ENCODE data around the gene PEX19.

The PEX19 gene

DNA sequence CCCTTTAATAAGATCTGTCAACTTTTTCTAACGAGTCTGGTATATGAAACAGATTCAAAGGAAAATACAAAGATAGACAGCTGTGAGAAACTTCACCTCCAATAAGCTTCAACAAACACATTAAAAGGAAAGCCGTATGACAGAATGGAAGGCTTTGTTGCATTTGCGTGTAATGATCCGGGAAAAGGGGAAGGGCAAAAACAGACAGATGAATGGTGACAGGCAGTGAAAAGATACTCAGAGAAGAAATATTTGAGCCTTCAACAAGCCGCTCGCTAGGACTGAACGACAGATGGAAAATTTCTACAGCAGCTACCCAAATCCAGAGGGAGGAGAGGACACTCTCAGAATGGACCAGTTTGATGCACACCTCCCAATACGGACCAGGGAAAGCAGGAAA, 43.3 kb upstream of the PEX19 start:
- no peak for DNase-seq (ENCODE audit: low read depth in 1 of 2, low spot score in 1 of 2)
- no peak overlapping the region for H3K27ac ChIP-seq (replicated peaks)
- TF ChIP-seq SPI1 (IDR thresholded peaks at IDR 0.05; ENCODE audit: borderline replicate concordance, low read depth): no peak
- TF ChIP-seq POLR2AphosphoS5 (IDR thresholded peaks at IDR 0.05; ENCODE audit: low read depth): no peak
- no peak for TF ChIP-seq CTCF (IDR thresholded peaks at IDR 0.05; ENCODE audit: insufficient read depth, low read length)
- no peak overlapping the region for H3K4me3 ChIP-seq (replicated peaks; ENCODE audit: insufficient read depth, low read length)
- H3K27me3 ChIP-seq (ENCODE audit: insufficient read depth, poor library complexity, severe bottlenecking): no peaks in the 10 kb centered on the region

- DNase-seq (ENCODE audit: low read depth in 1 of 2, low spot score in 1 of 2): no peak
- Histone ChIP-seq H3K27ac (replicated peaks) (no peak overlapping the region), H3K27me3 (ENCODE audit: insufficient read depth, poor library complexity, severe bottlenecking) (no peaks in the 10 kb centered on the region), H3K4me3 (replicated peaks; ENCODE audit: insufficient read depth, low read length) (no peak overlapping the region)
- no peak for TF ChIP-seq POLR2AphosphoS5 (IDR thresholded peaks at IDR 0.05; ENCODE audit: low read depth)
- no peak for TF ChIP-seq SPI1 (IDR thresholded peaks at IDR 0.05; ENCODE audit: borderline replicate concordance, low read depth)
- TF ChIP-seq GABPA (IDR thresholded peaks at IDR 0.05; ENCODE audit: low read depth): no peak
- TF ChIP-seq, protein P1, sequence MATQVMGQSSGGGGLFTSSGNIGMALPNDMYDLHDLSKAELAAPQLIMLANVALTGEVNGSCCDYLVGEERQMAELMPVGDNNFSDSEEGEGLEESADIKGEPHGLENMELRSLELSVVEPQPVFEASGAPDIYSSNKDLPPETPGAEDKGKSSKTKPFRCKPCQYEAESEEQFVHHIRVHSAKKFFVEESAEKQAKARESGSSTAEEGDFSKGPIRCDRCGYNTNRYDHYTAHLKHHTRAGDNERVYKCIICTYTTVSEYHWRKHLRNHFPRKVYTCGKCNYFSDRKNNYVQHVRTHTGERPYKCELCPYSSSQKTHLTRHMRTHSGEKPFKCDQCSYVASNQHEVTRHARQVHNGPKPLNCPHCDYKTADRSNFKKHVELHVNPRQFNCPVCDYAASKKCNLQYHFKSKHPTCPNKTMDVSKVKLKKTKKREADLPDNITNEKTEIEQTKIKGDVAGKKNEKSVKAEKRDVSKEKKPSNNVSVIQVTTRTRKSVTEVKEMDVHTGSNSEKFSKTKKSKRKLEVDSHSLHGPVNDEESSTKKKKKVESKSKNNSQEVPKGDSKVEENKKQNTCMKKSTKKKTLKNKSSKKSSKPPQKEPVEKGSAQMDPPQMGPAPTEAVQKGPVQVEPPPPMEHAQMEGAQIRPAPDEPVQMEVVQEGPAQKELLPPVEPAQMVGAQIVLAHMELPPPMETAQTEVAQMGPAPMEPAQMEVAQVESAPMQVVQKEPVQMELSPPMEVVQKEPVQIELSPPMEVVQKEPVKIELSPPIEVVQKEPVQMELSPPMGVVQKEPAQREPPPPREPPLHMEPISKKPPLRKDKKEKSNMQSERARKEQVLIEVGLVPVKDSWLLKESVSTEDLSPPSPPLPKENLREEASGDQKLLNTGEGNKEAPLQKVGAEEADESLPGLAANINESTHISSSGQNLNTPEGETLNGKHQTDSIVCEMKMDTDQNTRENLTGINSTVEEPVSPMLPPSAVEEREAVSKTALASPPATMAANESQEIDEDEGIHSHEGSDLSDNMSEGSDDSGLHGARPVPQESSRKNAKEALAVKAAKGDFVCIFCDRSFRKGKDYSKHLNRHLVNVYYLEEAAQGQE (IDR thresholded peaks at IDR 0.05; ENCODE audit: insufficient replicate concordance, low read depth): no peak
These were observed 41.5 kb upstream of the PEX19 start for GRCh38 chr1:160326418-160326817.

- TF ChIP-seq, protein P1 (IDR thresholded peaks at IDR 0.05; ENCODE audit: insufficient replicate concordance, low read depth): no peak
- no peak for TF ChIP-seq GABPA (IDR thresholded peaks at IDR 0.05; ENCODE audit: low read depth)
- no peak for TF ChIP-seq CTCF (IDR thresholded peaks at IDR 0.05; ENCODE audit: insufficient read depth, low read length)
- no peak for TF ChIP-seq SPI1 (IDR thresholded peaks at IDR 0.05; ENCODE audit: borderline replicate concordance, low read depth)
- TF ChIP-seq POLR2AphosphoS5 (IDR thresholded peaks at IDR 0.05; ENCODE audit: low read depth): no peak
- Histone ChIP-seq H3K27me3 (ENCODE audit: insufficient read depth, poor library complexity, severe bottlenecking) (no peaks in the 10 kb centered on the region), H3K4me3 (replicated peaks; ENCODE audit: insufficient read depth, low read length) (no peak overlapping the region), H3K27ac (replicated peaks) (no peak overlapping the region)
- DNase-seq (ENCODE audit: low read depth in 1 of 2, low spot score in 1 of 2): no peak
These were observed 40.3 kb upstream of the PEX19 start for GRCh38 chr1:160325252-160325651.

GRCh38 chr1:160322831-160323230, 37.9 kb upstream of the PEX19 start:
- no peak for TF ChIP-seq CTCF (IDR thresholded peaks at IDR 0.05; ENCODE audit: insufficient read depth, low read length)
- no peak for TF ChIP-seq SPI1 (IDR thresholded peaks at IDR 0.05; ENCODE audit: borderline replicate concordance, low read depth)
- TF ChIP-seq GABPA (IDR thresholded peaks at IDR 0.05; ENCODE audit: low read depth): no peak
- TF ChIP-seq, protein P1 (IDR thresholded peaks at IDR 0.05; ENCODE audit: insufficient replicate concordance, low read depth): no peak
- TF ChIP-seq POLR2AphosphoS5 (IDR thresholded peaks at IDR 0.05; ENCODE audit: low read depth): no peak
- no peak for DNase-seq (ENCODE audit: low read depth in 1 of 2, low spot score in 1 of 2)

More at GRCh38 chr1:160322831-160323230, 37.9 kb upstream of the PEX19 start:
- Histone ChIP-seq H3K4me3 (replicated peaks; ENCODE audit: insufficient read depth, low read length) (no peak overlapping the region), H3K27me3 (ENCODE audit: insufficient read depth, poor library complexity, severe bottlenecking) (no peaks in the 10 kb centered on the region), H3K27ac (replicated peaks) (no peak overlapping the region)

Data from HL-60 (cell line).